GM23248 (cell line): ENCODE data around the gene TTI1. TPM values are rescaled to one million over a fixed set of nuclear protein-coding genes. Genes with fewer than 3 reads are reported as not detected.
"Not testable (repeated sequence)": the region's sequence is repeated elsewhere in the genome, so short reads cannot be mapped to it uniquely, and the experiment has no call there.

Source experiments
- DNase-seq: peaks from one replicate; pipeline ENCODE4 v3.0.0-alpha.2; 2015
- H2AFZ ChIP-seq: fragments of 200-600 bp; sonication (generic); 2 replicates; pipeline ENCODE4 v1.6.1; 2016; ENCODE audit warnings: antibody characterized with exemption
- H3F3A ChIP-seq: fragments of 200-600 bp; sonication (generic); 2 replicates; pipeline ENCODE4 v1.6.1; 2016; ENCODE audit warnings: mild to moderate bottlenecking, antibody characterized with exemption, mixed run types; ENCODE audit not compliant: insufficient read depth
- H3K27ac ChIP-seq: fragments of 200-600 bp; sonication (generic); 2 replicates; pipeline ENCODE4 v1.5.1; 2016; ENCODE audit warnings: mild to moderate bottlenecking
- H3K27me3 ChIP-seq: fragments of 200-600 bp; sonication (generic); replicated peaks from 2 replicates; pipeline ENCODE4 v1.6.1; 2016; ENCODE audit warnings: mild to moderate bottlenecking; ENCODE audit not compliant: insufficient read depth
- H3K36me3 ChIP-seq: fragments of 200-600 bp; sonication (generic); 2 replicates; pipeline ENCODE4 v1.6.1; 2016; ENCODE audit warnings: low read depth, mild to moderate bottlenecking
- H3K4me1 ChIP-seq: fragments of 200-600 bp; sonication (generic); 2 replicates; pipeline ENCODE4 v1.6.1; 2016; ENCODE audit warnings: mild to moderate bottlenecking; ENCODE audit not compliant: insufficient read depth
- H3K4me2 ChIP-seq: fragments of 200-600 bp; sonication (generic); one replicate; pipeline ENCODE4 v1.6.1; 2016; ENCODE audit warnings: mild to moderate bottlenecking; ENCODE audit not compliant: unreplicated experiment
- H3K4me3 ChIP-seq: fragments of 200-600 bp; sonication (generic); 2 replicates; pipeline ENCODE4 v1.5.1; 2016; ENCODE audit warnings: mild to moderate bottlenecking
- H3K79me2 ChIP-seq: fragments of 200-600 bp; sonication (generic); 2 replicates; pipeline ENCODE4 v1.6.1; 2016; ENCODE audit warnings: mild to moderate bottlenecking; ENCODE audit not compliant: insufficient read depth
- H3K9ac ChIP-seq: fragments of 200-600 bp; sonication (generic); 2 replicates; pipeline ENCODE4 v1.6.1; 2016; ENCODE audit warnings: mild to moderate bottlenecking
- H3K9me2 ChIP-seq: fragments of 200-600 bp; sonication (generic); 2 replicates; pipeline ENCODE4 v1.6.1; 2016; ENCODE audit warnings: mixed run types, mild to moderate bottlenecking, moderate library complexity; ENCODE audit not compliant: insufficient read depth
- H3K9me3 ChIP-seq: fragments of 200-600 bp; sonication (generic); one replicate; pipeline ENCODE4 v1.6.1; 2017; ENCODE audit warnings: low read depth
- H4K20me1 ChIP-seq: fragments of 200-600 bp; sonication (generic); 2 replicates; pipeline ENCODE4 v1.6.0; 2016; ENCODE audit not compliant: insufficient read depth
- EZH2 ChIP-seq: fragments of 200-600 bp; sonication (generic); IDR thresholded peaks from 2 replicates; pipeline ENCODE4 v1.6.1; 2018; ENCODE audit warnings: antibody characterized with exemption, mild to moderate bottlenecking; ENCODE audit not compliant: insufficient read depth, poor library complexity, severe bottlenecking
- EZH2phosphoT487 ChIP-seq: fragments of 200-600 bp; sonication (generic); IDR thresholded peaks from 2 replicates; pipeline ENCODE4 v1.6.1; 2018; ENCODE audit warnings: antibody characterized with exemption, moderate library complexity, mild to moderate bottlenecking, low read depth; ENCODE audit not compliant: insufficient read depth
- WGBS, 2 experiments: methylation state at CpG; one replicate each; pipeline ENCODE4 v1.1.6; 2015 to 2017; ENCODE audit warnings: low lambda C conversion rate in 2 of 2, low coverage in 1 of 2; ENCODE audit errors: missing lambda C conversion rate in 2 of 2; 5-methylcytosine and 5-hydroxymethylcytosine counted together
- in situ Hi-C: fragments of 300-500 bp; cut with MboI; formaldehyde crosslinking; loops from 2 replicates; pipeline ENCODE4 v1.15.0; 2020
- polyA plus RNA-seq: library from polyadenylated mRNA; unstranded; fragments of >200 nt; fragmentation: Nextera tagmentation; extraction: Ambion mirVana; gene quantifications from 2 replicates; pipeline ENCODE4 v1.2.1, GENCODE V29; 2016
- total RNA-seq: library from RNA; depleted of rRNA; stranded (reverse); fragments of >200 nt; shearing (Covaris generic); gene quantifications from 2 replicates; pipeline ENCODE4 v1.2.3, GENCODE V29; 2014

The TTI1 gene
- total and polyA plus RNA-seq, 2 experiments from 2014 or later: 12.1 to 12.2 TPM

DNA sequence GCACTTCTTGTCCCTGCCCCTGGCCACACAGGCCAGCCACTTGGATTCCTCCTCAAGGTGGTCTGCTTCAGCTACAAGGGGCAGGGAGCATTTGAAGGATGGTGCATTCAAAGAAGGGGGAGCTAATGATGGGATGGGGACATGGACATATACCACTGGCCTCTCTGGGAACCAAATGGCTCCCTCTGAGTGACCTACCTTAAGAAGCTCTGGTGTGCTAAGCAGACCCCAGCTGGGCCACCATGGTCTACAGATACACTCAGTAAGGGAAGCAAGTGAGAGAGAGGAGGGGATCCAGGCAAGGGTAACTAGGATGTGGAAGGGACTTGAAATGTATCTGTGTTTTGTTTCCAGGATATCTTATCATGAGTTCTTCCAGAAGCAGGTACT lies 62.4 kb downstream of the TTI1 start:
- no peaks in the 10 kb centered on the region for H3K79me2 ChIP-seq
- H3K9me2 ChIP-seq: no peaks in the 10 kb centered on the region
- H4K20me1 ChIP-seq: no peaks in the 10 kb centered on the region
- H3K9ac ChIP-seq: no peak overlapping the region
- no peak overlapping the region for H3K4me3 ChIP-seq
- no peaks in the 10 kb centered on the region for H3K36me3 ChIP-seq
- H3K9me3 ChIP-seq: no peaks in the 10 kb centered on the region
- no peaks in the 10 kb centered on the region; the same call in 1 of the 2 replicates for H3K27me3 ChIP-seq
- H3K4me2 ChIP-seq: no peak overlapping the region
- H2AFZ ChIP-seq: no peak overlapping the region
- in situ Hi-C loops: no loop called here
- no peak for DNase-seq
- TF ChIP-seq EZH2phosphoT487: no peak
- no peak for TF ChIP-seq EZH2
- peaks cover 9% of the 10 kb centered on the region; the same call in 1 of the 2 replicates for H3K4me1 ChIP-seq
- H3F3A ChIP-seq: no peaks in the 10 kb centered on the region
- no peak overlapping the region for H3K27ac ChIP-seq

DNA sequence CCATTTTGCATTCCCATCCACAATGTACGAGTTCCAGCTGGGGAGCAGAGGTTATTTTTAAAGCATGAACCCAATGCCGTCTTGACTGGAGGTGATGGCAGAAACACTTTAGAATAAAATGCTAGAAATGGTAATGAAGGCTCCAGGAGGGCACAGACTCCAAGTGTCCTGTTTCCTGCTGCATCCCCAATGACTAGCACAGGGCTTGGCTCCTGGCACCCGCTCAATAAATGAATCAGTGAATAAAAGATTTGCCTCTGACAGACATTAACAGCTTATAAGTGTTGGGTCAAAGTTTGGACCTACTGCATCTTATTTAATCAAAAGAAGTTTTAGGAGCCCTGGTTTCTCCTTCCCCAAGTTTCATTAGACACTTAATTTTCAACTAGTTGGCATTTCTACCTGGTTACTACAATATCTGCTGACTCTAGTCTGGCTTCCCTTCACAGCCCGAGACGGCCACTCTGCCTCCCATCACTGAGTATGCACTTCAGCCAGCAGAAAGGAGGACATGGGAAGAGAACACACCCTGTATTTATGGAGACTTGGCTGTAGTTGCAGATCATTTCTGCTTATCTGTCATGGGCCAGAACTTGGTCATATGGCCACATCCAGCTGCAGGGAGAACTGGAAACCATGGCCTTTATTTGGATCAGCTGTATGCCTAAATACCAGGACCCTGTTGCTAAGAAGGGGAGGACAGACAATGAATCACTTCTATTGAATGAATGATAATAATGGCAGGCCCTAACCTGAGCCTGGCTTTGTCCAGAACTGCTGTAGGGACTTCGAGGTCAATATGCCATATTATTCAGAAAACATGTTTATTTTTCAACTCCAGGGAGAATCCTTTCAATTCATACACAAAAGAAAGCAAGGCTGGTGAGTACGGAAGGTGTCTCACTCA lies 63.1 kb downstream of the TTI1 start:
- Histone ChIP-seq H3K79me2 (no peaks in the 10 kb centered on the region), H3K4me1 (peaks cover 9% of the 10 kb centered on the region; the same call in 1 of the 2 replicates), H4K20me1 (no peaks in the 10 kb centered on the region), H3K4me2 (no peak overlapping the region), H3K9me2 (no peaks in the 10 kb centered on the region), H2AFZ (no peak overlapping the region), H3F3A (no peaks in the 10 kb centered on the region), H3K4me3 (no peak overlapping the region), H3K9ac (no peak overlapping the region), H3K27me3 (no peaks in the 10 kb centered on the region; the same call in 1 of the 2 replicates), H3K9me3 (no peaks in the 10 kb centered on the region), H3K36me3 (no peaks in the 10 kb centered on the region), H3K27ac (no peak overlapping the region)
- no peak for TF ChIP-seq EZH2phosphoT487
- no peak for TF ChIP-seq EZH2
- 66 to 68% methylated on average over 7 of the region's 7 CpGs for WGBS, 2 experiments
- in situ Hi-C loops: no loop called here
- DNase-seq: peak; percentile 64

DNA sequence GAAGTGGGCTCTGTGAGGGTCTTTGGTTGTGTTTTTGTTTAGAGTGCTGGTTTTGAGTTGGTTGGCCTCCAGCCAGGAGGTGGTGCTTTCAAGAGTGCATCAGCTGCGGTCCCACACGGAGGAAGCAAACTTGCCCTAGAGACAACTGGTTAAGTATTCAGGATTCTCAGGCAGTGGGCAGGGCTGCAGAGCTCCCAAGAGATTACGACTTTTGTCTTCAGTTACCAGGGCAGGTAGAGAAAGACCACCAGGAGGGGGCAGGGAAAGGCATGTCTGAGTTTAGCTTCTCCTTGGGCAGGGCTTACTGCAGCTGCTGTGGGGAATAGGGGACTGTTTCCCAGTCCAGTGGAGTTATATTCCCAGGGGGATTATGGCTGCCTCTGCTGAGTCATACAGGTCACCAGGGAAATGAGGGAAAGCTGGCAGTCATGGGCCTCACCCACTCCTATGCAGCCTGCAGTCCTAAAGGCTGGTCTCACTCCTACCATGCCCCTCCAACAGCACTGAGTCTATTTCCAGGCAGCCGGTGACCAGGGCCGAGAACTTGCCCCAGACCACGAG lies 64.3 kb downstream of the TTI1 start:
- no peaks in the 10 kb centered on the region for H3K9me2 ChIP-seq
- no peak overlapping the region for H2AFZ ChIP-seq
- no peaks in the 10 kb centered on the region for H4K20me1 ChIP-seq
- WGBS, 2 experiments: 75 to 77% methylated on average over 6 of the region's 6 CpGs
- H3K4me1 ChIP-seq: peaks cover 9% of the 10 kb centered on the region; the same call in 1 of the 2 replicates
- H3K4me3 ChIP-seq: no peak overlapping the region
- H3K27me3 ChIP-seq: peaks cover 10% of the 10 kb centered on the region; the same call in 1 of the 2 replicates
- peak; percentile 18 for DNase-seq
- H3K36me3 ChIP-seq: no peaks in the 10 kb centered on the region
- no peak overlapping the region for H3K27ac ChIP-seq
- no peak for TF ChIP-seq EZH2phosphoT487
- TF ChIP-seq EZH2: no peak
- H3K9ac ChIP-seq: no peak overlapping the region
- in situ Hi-C loops: no loop called here
- H3F3A ChIP-seq: no peaks in the 10 kb centered on the region
- H3K4me2 ChIP-seq: no peak overlapping the region
- no peaks in the 10 kb centered on the region for H3K79me2 ChIP-seq
- H3K9me3 ChIP-seq: no peaks in the 10 kb centered on the region

DNA sequence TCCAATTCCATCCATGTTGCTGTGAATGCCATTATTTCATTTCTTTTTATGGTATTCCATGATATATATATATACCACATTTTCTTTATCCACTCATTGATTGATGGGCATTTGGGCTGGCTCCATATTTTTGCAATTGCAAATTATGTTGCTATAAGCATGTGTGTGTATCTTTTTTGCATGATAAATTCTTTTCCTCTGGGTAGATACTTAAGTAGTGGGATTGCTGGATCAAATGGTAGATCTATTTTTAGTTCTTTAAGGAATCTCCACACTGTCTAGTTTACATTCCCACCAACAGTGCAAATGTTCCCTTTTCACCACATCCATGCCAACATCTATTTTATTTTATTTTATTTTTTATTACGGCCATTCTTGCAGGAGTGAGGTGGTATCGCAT lies 69.8 kb downstream of the TTI1 start:
- peaks cover 27% of the 10 kb centered on the region for H3K27me3 ChIP-seq
- H3K4me3 ChIP-seq, H3K79me2 ChIP-seq, H3K9me3 ChIP-seq, in situ Hi-C loops, H3F3A ChIP-seq, H3K4me2 ChIP-seq, H3K9ac ChIP-seq, H3K27ac ChIP-seq, DNase-seq, H3K9me2 ChIP-seq, H3K36me3 ChIP-seq, H4K20me1 ChIP-seq, H2AFZ ChIP-seq, H3K4me1 ChIP-seq: not testable (repeated sequence)
- WGBS, 2 experiments: 60 to 74% methylated on average over 2 of the region's 2 CpGs
